Mesothelial cell of epicardium (in vitro differentiated cells): Measurements from ENCODE around the gene LSM7. TPM values are rescaled to one million over a fixed set of nuclear protein-coding genes. Genes with fewer than 3 reads are reported as not detected.

Experiments
- DNase-seq, 2 experiments: peaks; one replicate each; pipeline ENCODE4 v3.0.0; 2021; ENCODE audit warnings: low spot score in 2 of 2; ENCODE audit not compliant: unreplicated experiment in 2 of 2
- H3K27ac Mint-ChIP-seq: 2 replicates; pipeline ENCODE4 v1.8.0; 2021; ENCODE audit warnings: mixed read lengths
- H3K27me3 Mint-ChIP-seq: 2 replicates; pipeline ENCODE4 v1.8.0; 2021; ENCODE audit warnings: low read depth, mixed read lengths
- H3K36me3 Mint-ChIP-seq: 2 replicates; pipeline ENCODE4 v1.8.0; 2021; ENCODE audit warnings: mixed read lengths
- H3K4me1 Mint-ChIP-seq: 2 replicates; pipeline ENCODE4 v1.8.0; 2021; ENCODE audit warnings: mixed read lengths
- H3K4me3 Mint-ChIP-seq: 2 replicates; pipeline ENCODE4 v1.8.0; 2021; ENCODE audit warnings: mild to moderate bottlenecking, moderate library complexity, mixed read lengths
- H3K9me3 Mint-ChIP-seq: 2 replicates; pipeline ENCODE4 v1.8.0; 2021; ENCODE audit warnings: mixed read lengths
- total RNA-seq: library from RNA; stranded (reverse); gene quantifications from 3 replicates; pipeline ENCODE4 v1.2.1, GENCODE V29; 2021
- TF ChIP-seq, protein P1 (sequence below): fragments of 200-600 bp; sonication (generic); IDR thresholded peaks from one replicate; pipeline ENCODE4 v1.5.0; 2021; ENCODE audit warnings: antibody characterized with exemption; ENCODE audit not compliant: unreplicated experiment

LSM7 gene
- total RNA-seq, 1 donor from 2014 or later = 141 TPM

DNA sequence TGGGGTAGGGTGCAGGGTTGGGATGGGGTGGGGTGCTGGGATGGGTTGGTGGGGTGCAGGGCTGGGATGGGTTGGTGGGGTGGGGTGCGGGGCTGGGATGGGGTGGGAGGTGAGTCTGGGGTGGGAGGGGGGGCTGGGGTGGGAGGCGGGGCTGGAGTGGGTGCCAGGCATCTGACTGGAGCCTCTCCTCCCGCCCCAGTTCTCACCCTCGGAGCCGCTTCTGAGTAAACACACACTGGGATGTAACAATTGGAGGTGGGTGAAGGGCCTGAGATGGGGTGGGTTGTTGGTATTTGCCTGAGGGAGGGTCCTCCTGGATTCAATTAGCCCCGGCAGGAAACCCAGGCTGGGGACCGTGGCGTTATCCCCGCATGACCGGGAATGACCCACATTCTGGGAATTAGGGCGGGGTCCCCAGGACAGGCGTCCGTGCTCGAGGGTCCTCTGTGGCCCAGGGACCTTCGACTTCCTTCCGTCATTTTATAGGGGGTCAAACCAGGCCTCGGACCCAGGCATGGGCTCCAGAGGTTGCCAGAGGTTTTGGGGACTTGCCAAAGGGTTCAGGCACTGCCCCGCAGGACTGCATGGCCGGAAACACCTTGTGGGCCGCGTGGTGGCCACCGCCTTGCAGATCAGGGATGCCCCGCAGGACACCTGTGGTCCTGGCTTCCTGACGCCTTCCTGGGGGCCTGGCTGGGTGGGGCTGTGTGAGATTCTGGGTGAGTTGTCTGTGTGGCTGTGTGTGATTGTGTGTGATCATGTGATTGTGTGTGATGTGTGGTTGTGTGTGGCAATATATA lies 33.1 kb upstream of the LSM7 start:
- TF ChIP-seq, protein P1, sequence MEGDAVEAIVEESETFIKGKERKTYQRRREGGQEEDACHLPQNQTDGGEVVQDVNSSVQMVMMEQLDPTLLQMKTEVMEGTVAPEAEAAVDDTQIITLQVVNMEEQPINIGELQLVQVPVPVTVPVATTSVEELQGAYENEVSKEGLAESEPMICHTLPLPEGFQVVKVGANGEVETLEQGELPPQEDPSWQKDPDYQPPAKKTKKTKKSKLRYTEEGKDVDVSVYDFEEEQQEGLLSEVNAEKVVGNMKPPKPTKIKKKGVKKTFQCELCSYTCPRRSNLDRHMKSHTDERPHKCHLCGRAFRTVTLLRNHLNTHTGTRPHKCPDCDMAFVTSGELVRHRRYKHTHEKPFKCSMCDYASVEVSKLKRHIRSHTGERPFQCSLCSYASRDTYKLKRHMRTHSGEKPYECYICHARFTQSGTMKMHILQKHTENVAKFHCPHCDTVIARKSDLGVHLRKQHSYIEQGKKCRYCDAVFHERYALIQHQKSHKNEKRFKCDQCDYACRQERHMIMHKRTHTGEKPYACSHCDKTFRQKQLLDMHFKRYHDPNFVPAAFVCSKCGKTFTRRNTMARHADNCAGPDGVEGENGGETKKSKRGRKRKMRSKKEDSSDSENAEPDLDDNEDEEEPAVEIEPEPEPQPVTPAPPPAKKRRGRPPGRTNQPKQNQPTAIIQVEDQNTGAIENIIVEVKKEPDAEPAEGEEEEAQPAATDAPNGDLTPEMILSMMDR = no peak
- H3K9me3 Mint-ChIP-seq = no peaks in the 10 kb centered on the region
- H3K27ac Mint-ChIP-seq = no peak overlapping the region
- no peak for DNase-seq
- peaks cover 10% of the 10 kb centered on the region for H3K4me1 Mint-ChIP-seq
- no peaks in the 10 kb centered on the region for H3K36me3 Mint-ChIP-seq
- H3K27me3 Mint-ChIP-seq = peaks cover 20% of the 10 kb centered on the region
- H3K4me3 Mint-ChIP-seq = no peak overlapping the region

DNA sequence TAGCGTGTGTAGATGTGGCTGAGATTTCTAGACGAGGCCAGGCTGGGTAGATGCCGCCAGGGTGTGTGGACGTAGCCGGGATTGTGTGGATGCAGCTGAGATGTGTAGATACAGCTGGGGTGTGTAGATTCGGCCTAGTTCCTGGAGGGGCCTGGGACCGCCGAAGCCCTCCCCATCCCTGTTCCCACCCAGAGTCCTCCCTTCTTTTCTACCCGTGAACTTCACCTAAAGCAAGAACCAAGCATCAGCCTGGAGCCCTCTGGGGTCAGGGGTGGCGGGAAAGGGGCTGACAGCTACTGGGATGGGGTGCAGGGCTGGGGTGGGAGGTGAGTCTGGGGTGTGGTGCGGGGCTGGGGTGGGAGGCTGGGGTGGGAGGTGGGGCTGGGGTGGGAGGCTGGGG lies 32.4 kb upstream of the LSM7 start:
- Mint-ChIP-seq H3K36me3 (no peaks in the 10 kb centered on the region), H3K4me1 (peaks cover 10% of the 10 kb centered on the region), H3K4me3 (peak overlapping the region; percentile 13), H3K9me3 (no peaks in the 10 kb centered on the region), H3K27me3 (peaks cover 20% of the 10 kb centered on the region), H3K27ac (no peak overlapping the region)
- no peak for DNase-seq
- TF ChIP-seq, protein P1 = no peak

DNA sequence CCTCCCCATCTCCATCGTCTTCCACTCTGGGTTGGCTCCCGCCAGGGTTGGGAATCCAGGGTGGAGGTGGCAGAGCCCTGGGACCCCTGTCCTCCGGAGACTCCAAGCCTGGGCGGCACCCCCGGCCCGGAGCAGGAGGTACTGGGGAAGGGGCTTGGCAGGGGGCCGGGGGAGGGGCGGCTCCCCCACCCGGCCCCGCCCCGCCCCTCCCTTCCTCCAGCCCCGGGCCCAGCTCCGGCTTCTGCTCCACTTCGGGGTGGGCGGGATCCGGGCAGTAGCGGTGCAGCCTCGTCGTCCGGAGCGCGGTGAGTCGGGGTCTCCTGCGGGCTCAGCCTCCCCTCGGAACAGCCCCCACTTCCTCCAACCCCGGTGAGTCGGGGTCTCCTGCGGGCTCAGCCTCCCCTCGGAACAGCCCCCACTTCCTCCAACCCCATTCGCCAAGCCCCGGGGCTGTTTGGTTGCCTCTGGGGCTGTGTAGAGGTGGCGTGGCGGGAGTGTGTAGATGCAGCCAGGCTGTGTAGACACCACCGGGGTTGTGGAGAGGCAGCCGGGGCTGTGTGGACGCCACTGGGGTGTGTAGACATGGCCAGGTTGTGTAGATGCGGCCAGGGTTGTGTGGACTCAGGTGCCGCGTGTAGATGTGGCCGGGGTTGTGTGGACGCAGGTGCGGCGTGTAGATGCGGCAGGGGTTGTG lies 31.8 kb upstream of the LSM7 start, which contains the start of gene TMPRSS9:
TMPRSS9 (plus strand) TSS at position 274 of the 694 bp plus-strand sequence. CDS start 29,521 bp downstream, outside the sequence.
- no peaks in the 10 kb centered on the region for H3K36me3 Mint-ChIP-seq
- peaks cover 8% of the 10 kb centered on the region for H3K4me1 Mint-ChIP-seq
- TF ChIP-seq, protein P1 = no peak
- peak within 1 kb of the TSS; percentile 13 for H3K4me3 Mint-ChIP-seq
- peaks cover 20% of the 10 kb centered on the region for H3K27me3 Mint-ChIP-seq
- no peak for DNase-seq
- H3K27ac Mint-ChIP-seq = no peak within 1 kb of the TSS
- H3K9me3 Mint-ChIP-seq = no peaks in the 10 kb centered on the region

DNA sequence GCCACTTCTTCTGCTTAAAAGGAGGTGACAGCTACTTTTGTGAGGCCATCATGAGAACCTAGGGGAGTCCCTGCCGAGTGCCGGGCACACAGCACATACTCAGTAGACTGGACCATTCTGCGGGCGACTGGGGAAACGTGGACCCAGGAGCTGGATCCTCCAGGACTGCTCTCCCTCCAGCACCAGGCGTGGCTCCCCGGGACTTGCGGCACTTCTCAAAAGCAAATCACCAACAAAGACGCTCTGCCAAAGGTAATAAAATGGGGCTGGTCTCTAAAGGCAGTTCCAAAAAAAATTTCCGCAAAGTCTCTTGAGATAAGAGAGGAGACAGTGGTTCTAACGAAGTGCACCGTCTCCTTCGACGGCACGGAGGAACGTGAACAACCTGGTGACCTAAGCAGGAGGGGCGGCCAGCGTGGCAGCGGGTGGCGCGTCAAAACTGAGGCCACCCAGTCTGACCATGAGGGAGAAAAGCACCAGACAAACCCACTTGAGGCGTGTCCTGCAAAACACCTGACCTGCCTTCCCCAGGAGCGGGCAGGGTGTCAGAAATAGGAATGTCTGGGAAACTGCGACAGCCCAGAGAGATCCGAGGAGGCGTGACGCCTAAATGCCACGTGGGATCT lies 30.3 kb upstream of the LSM7 start:
- Mint-ChIP-seq H3K36me3 (no peaks in the 10 kb centered on the region), H3K27ac (no peak overlapping the region), H3K4me3 (no peak overlapping the region), H3K9me3 (no peaks in the 10 kb centered on the region), H3K4me1 (peaks cover 5% of the 10 kb centered on the region), H3K27me3 (peaks cover 20% of the 10 kb centered on the region)
- TF ChIP-seq, protein P1 = no peak
- DNase-seq = no peak

DNA sequence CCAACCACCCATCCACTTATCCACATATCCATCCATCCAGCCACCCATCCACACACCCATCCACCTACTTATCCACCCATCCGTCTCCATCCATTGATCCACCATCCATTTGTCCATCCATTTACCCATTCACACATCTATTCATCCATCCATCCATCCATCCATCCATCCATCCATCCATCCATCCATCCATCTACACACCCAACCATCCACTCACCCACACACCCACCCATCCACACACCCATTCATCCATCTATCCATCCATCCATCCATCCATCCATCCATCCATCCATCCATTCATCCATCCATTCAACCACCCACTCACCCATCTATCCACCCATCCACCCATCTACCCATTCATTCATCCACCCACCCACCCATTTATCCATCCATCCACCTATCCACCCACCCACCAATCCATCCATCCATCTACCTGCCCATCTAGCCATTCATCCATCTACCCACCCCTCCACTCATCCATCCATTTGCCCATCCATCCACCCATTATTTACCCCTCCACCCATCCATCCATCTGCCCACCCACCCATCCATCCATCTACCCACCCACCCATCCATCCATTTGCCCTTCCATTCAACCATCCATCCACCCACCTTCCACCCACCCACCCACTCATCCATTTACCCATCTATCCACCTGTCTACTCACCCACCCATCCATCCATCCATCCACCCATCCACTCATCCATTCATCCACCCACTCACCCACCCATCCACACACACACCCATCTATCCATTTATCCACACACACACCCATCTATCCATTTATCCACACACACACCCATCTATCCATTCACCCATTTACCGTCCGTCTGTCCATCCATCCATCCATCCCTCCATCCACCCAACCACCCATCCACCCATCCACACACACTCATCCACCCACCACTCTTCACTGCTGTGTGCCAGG lies 29.2 kb upstream of the LSM7 start:
- no peak overlapping the region for H3K27ac Mint-ChIP-seq
- H3K36me3 Mint-ChIP-seq = no peaks in the 10 kb centered on the region
- no peak overlapping the region for H3K4me3 Mint-ChIP-seq

More for the DNA sequence above, 29.2 kb upstream of the LSM7 start:
- Mint-ChIP-seq H3K4me1 (peaks cover 5% of the 10 kb centered on the region), H3K9me3 (no peaks in the 10 kb centered on the region), H3K27me3 (peaks cover 20% of the 10 kb centered on the region)
- TF ChIP-seq, protein P1 = no peak
- DNase-seq = no peak
